Measurements from ENCODE around the gene CCDC88B.
A peak's percentile ranks its signal among the peaks of the same experiment; 100 is the strongest.

CCDC88B gene

GRCh38 chr11:64347193-64347867 is 7.3 kb downstream of the CCDC88B start:
- ATAC-seq (no peak), DNase-seq (no peak)

GRCh38 chr11:64348383-64349024 is 8.5 kb downstream of the CCDC88B start:
- DNase-seq (no peak), ATAC-seq (no peak)

- DNase-seq (no peak), ATAC-seq (no peak)
Observed at GRCh38 chr11:64349025-64349387, 9.0 kb downstream of the CCDC88B start.

GRCh38 chr11:64349404-64349803 is 9.4 kb downstream of the CCDC88B start:
- no peak for ATAC-seq
- DNase-seq: no peak

- ATAC-seq: no peak
- DNase-seq: no peak
Observed at GRCh38 chr11:64351136-64351631, 11.2 kb downstream of the CCDC88B start.

- DNase-seq: no peak
- no peak for ATAC-seq
Observed at GRCh38 chr11:64352099-64352994, 12.3 kb downstream of the CCDC88B start.

GRCh38 chr11:64352995-64353714 is 13.2 kb downstream of the CCDC88B start:
- ATAC-seq: no peak
- DNase-seq: no peak

- DNase-seq (no peak), ATAC-seq (no peak)
Observed at GRCh38 chr11:64353715-64354506, 13.9 kb downstream of the CCDC88B start.

GRCh38 chr11:64355078-64355940 is 15.3 kb downstream of the CCDC88B start:
- ATAC-seq (peak; percentile 44), DNase-seq (peak; percentile 77)

GRCh38 chr11:64356498-64357411 is 16.8 kb downstream of the CCDC88B start:
- ATAC-seq (no peak), DNase-seq (peak; percentile 65)

GRCh38 chr11:64357446-64357845 is 17.4 kb downstream of the CCDC88B start:
- DNase-seq: no peak
- ATAC-seq: no peak

- peak; percentile 68 for ATAC-seq
- DNase-seq: peak; percentile 67
Observed at GRCh38 chr11:64357904-64358535, 18.0 kb downstream of the CCDC88B start.

GRCh38 chr11:64358536-64358906 is 18.5 kb downstream of the CCDC88B start:
- DNase-seq: no peak
- ATAC-seq: no peak

GRCh38 chr11:64358907-64359711 is 19.1 kb downstream of the CCDC88B start, which contains the start of gene RPS6KA4:
TSS of gene RPS6KA4 (plus strand) at chr11:64359162. CDS start at chr11:64359236, 74 bp downstream.
- ATAC-seq (peak; percentile 75), DNase-seq (peak; percentile 73)

GRCh38 chr11:64359712-64360445 is 19.9 kb downstream of the CCDC88B start:
- ATAC-seq: peak; percentile 15
- DNase-seq: peak; percentile 39

GRCh38 chr11:64360448-64360921 is 20.5 kb downstream of the CCDC88B start:
- DNase-seq: no peak
- no peak for ATAC-seq

GRCh38 chr11:64361659-64362058 is 21.7 kb downstream of the CCDC88B start:
- ATAC-seq: no peak
- no peak for DNase-seq
